A172 (cell line): Measurements from ENCODE around the gene CDK2AP2. TPM values are rescaled to one million over a fixed set of nuclear protein-coding genes. Genes with fewer than 3 reads are reported as not detected.

Experiments
- DNase-seq: peaks from one replicate; pipeline ENCODE4 v3.0.0-alpha.2; 2015; ENCODE audit warnings: low spot score
- total RNA-seq: library from RNA; depleted of rRNA; stranded (reverse); fragments of >200 nt; shearing (Covaris generic); gene quantifications from 2 replicates; pipeline ENCODE4 v1.2.3, GENCODE V29; 2014

CDK2AP2 gene
- total RNA-seq, 1 experiment from 2014 or later, result 48.4 TPM

DNA sequence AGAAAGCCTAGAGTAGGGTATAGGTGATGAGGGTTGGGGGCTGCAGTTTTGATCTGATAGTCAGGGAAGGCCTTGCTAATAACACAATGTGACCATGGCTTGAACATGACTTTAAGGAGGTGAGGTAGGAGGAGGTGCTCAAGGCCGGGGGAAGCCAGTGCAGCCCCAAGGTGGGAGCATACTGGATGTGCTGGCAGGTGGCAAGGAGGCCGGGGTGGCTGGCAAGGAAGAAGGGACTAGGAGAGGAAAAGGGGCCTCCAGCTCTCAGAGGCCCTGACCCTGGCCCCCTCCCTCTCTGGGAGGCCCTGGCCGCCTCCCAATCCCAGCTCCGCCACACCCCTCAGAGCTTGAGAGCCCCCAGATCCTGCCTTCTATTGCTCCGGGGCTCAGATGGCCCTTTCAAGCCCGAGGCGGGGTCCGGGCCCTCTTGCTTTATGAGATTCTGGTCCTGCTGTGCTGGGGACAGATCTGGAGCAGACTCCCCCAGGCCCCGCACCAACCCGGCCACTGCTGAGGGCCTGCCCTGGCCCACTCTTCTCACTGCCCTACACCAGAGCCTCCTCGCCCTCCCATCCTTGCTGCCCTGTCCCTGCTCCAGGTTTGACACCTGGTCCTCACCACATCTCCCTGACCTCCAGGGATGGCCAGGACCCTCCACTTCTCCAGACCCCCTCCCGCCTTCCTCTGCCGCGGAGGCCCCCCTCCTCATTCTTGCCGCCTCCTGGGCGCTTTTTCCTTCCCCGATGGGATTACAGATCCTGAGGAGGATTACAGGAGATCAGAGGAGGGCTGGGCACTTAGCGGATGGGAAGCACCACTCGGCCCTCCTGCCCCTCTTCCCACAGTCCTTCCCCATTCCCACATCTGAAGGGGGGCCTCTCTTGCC is 4.6 kb downstream of the CDK2AP2 start:
- no peak for DNase-seq

DNA sequence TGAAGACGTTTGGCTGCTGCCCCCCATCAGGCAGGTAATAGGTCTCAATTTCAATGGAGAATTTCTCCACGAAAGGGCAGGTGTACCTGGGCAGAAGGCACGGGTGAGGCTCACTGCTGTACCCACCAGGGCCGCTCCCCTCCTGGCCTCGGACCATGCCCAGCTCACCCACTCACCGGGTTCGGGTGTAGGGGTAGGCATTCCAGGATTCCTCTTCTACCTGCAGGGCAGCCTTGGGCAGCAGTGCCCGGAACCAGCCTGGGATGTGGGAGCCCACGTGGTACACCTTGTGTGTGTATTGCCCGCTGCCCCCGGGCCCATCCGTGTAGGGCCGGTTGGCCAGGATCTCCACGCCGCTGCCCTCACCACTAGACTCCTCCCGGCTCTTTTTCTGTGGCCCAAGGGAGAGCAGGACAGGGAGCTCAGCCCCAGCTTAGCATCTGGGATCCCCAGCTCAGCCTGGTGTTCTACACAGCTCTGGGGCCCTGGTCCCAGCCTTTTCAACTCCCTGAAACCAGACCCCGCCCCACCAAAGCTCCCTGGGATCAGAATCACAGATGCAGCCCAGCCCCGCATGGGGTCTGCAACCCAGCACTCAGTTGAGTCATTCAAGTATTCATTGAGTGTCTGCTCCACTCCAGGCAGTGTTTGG is 5.5 kb downstream of the CDK2AP2 start:
- DNase-seq, result no peak

DNA sequence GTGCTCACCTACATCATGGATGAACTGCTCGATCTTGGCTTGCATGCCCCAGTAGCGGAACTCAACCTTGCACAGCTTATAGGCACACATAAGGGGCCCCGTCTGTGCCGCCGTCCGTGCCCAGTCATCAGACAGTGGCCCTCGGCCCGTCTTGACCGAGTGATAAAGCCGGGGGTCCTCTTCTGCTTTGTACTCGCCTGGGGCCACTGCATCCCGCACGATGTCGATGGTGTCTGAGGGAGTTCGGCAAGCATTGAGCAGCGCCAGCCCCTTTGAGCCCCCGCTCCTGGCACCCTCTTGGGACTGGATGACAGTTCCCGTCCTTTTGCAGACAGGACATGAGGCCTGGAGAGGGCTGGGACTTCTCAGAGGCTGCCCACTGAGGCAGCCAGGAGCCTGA is 6.1 kb downstream of the CDK2AP2 start:
- no peak for DNase-seq

DNA sequence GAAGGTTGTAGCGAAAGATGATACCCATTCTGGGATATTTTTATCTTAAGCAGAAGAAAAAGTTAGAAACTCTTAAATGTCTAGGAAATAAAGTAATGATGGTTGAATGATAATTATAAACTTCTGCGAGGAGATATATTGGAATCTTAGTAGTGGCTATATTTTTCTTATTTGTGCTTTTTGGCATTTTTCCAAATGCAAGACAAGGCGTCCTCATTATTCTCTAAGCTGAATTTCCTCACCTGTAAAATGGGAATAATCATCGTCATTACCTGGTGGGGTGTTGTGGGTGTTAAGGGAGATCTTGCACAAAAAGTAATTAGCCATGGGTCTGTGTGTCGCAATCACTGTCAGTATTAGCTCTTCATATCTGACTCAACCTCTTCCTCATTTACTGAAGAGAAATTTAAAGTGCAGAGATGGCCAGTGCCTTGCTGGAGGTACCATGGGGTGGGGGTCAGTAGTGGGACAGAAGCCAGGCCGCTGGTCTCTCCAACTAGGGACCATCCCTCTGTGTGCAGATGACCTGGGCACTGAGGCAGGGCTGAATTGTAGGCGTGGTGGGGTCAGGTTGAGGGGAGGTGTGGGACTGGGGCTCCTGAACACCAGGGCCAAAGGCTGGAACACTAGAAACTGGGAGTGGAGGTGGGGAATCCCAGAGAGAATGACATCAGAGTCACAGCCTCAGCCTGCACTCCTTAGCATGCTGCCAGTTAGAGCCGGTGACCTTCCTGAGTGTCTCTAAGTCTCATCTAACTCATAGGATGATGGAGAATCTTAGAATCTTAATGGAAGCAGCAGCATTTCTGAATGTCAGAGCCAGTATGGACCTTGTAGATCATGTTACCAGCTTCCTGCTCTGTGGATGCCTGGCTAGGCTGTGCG is 6.9 kb downstream of the CDK2AP2 start:
- no peak for DNase-seq

DNA sequence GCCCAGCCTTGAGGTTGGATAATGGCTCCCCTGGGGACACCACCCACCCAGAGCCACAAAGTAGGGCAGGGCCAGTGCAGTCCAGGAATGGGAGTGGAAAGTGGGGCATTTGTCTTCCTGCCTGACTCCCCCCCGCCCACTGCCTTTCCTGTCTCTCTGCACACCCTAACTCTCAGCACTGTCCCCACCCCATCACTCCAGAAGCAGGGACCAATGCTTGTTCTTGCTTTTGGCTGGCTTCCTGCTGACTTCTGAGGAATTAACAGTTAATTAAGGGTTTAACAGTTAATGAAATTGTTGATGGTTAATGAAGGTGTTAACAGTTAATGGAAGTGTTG is 7.5 kb downstream of the CDK2AP2 start:
- no peak for DNase-seq

DNA sequence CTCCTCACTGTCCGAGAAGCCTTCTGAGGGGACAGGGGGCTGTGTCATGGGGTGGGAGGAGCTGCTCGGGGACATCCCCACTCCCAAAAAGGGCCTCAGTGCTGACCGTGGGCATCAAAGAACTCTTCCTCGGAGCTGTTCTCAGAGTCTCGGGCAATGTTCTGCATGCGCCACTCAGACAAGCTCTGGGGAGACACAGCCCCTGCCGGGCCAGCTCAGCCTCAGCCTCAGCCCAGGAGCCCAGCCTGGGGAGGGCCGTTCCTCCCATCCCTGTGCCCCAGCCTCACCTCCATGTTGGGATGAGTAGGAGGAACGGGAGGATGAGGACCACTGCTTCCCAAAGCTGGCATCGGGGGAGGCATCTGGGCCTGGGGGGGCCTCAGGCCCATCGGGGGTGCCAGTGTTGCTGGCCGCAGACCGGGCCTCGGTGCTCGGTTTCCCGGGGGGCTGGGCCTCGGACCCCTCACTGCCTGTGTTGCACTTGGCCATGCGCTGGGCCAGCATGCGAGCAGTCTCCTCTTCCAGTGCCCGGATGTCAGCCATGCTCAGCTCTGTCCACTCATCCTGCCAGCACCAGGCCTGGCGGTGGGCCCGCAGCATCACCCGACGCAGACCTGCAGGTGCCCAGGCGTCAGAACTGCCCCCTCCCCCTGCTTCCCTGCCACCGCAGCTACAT is 8.0 kb downstream of the CDK2AP2 start:
- no peak for DNase-seq

DNA sequence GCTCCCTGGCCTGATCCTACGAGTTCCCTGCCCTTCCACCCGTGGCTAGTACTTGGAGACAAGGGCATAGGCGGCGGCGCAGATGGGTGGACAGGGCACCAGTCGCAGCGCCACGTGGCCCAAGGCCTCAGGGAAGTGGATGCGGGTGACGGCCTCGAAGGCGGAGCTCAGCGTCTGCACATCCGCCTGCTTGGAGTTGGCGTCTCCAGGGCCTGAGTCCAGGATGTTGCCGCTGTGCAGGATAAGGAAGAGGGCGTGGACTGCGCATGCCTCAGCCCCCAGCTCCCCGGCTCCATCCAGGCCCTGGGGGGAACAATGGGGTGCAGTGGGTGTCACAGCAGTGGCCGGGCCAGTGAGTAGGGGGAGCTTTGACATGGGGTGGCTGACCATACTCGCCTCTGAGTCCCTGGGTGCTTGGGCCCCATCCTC is 9.4 kb downstream of the CDK2AP2 start:
- no peak for DNase-seq

DNA sequence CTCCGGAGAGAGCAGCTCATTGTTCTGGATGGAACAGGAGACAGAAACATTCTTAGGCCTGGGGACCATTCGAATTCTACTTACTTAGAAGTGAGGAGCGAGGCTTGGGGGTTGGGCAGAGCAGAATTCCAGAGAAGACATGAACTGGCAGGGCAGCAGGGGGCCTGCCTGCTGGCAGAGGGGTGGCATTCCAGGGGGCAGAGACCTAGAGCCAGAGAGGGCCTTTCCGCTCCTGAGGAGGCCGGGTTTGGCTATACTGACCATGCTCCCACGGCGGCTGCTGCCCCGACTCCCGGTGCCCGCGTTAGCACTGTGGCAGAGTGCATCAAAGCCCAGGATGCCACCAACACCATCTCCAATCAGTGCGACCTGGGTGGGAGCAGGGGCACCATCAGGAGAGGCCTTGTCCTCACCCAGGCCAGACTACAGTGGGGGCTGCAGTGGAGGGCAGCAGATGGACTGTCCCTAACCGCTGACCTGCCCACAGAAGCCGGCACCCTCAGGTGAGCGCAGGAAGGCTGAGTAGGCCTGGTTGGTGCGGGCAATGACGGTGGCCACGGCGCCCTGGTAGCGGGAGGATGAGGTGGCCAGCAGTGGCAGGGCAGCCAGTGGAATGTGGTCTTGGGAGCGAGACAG is 10.2 kb downstream of the CDK2AP2 start:
- DNase-seq, result no peak

DNA sequence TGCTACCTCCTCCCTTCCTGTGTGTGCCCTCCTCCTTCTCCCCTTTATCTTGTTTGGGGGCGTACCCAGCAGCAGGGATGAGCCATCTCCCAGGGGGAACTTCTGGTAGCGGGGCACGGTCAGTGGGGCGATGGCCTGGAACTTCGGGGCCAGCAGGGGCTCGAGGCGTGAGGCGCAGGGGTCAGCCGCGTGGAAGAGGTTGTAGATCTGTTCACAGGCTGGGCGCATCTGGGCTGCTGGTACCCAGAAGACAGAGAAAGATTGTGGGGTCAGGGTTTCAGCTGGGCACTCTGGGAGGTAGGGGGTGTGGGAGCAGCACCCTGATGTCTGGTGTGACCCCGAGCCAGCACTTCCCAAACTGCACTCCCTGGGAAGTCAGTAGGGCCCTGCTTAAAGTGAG is 11.8 kb downstream of the CDK2AP2 start:
- DNase-seq, result no peak

DNA sequence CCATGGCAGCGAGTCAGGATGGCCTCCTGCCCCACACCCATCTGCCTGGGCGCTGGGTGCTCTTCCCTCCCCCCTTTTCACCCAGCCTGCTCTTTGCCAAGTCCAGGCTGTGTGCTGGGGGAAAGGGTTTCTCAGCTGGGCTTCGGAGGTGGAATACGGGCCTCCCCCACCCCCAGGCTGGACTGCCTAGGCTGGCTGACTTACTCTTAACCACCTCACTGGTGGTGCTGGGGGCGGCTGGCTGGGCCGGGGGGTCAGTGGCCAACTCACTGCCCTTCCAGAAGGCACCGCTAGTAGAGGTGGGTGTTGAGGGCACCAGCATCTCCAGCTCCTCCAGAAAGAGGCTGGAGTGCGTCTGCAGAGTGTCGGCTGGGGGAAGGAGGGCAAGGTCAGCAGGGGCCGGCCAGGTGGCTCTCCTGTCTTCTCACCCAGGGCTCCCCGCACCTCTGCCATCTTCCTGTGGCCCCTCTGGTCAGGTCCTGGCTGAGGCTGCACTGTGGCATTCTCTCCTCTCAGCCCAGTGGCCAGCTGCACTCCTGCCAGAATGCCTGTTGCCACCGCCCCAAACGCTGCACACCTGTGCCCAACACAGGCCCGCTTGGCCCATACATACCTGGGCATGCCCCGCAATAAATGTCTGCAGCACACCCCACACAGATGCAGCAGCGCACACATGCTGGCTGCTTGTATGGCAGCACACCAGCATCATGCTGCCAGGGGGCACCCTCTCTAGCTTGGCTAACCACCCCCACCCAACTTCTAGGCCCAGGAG is 12.5 kb downstream of the CDK2AP2 start:
- DNase-seq, result no peak

DNA sequence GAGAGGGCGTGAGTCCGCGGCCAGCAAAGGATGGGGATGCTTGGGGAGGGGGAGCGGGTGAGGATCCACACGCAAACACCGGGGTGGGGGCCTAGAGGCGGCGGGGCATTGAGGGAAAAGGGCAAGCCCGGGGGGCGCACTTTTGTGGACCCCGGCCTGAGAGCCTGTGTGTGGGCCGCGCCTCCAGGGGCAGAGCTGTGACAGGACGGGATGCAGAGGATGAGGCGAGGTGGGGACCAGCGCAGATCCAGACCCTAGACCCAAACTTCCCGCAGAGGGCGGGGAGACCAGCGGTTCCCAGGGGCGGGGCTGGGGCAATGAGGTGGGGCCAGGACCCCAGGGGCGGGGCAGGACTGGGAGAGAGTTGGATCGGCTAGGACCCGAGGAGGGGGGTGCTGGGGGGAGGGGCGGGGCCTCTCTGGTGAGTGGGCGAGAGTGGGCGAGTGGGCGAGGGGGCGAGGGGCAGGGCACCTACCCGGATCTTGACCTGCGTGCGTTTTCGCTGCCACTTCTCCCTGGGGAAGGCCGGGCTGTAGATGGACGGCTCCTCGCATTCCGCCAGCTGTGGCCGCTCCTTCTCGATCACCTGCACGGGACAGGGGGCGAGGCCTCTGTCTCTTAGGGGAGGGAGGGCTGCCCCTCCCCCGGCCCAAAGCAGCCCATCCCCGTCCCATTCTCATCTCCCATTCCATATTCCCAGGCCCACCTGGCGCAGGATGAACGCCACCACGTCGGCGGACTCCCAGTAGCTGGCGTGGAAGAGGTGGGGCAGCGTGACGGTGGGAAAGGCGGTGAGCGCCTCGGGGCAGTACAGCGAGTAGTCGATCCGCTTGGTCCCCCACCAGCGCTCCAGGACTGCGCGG is 13.4 kb downstream of the CDK2AP2 start:
- DNase-seq, result no peak

DNA sequence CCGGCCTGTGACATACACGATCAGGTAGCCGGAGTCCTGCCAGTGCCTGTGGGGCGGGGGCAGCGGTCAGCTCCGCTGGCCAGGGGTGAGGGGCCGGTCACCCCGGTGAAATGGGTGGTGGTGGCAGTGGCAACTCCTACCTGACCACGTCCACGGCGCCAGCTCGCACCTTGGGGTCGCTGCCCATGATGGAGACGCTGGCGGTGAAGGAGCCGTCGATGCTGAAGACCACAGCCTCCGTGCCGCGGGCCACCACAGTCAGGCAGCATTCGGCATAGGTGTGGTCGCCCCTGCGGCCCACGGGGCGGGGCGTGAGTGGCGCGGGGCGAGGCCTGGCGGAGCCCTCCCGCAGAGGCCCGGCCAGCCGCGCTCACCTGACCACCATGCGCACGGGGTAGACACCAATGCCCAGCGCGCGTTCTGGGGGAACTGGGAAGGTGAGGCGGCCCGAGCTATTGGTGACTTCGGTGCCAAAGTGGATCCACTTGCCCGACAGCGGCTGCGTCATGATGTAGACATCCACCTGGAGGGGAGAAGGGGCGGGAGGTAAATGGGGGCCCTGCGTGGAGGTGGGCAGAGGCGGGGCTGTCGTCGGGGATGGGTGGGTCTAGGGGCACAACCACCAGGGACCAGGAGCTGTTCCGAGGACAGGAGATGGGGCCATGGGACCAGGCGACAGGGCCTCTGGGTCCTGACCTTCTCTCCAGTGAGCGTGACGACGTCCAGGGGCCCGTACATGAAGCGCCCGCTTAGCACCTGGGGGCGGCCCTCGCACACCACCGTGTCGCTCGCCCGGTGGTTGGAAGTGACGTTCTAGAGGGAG is 14.2 kb downstream of the CDK2AP2 start:
- no peak for DNase-seq

DNA sequence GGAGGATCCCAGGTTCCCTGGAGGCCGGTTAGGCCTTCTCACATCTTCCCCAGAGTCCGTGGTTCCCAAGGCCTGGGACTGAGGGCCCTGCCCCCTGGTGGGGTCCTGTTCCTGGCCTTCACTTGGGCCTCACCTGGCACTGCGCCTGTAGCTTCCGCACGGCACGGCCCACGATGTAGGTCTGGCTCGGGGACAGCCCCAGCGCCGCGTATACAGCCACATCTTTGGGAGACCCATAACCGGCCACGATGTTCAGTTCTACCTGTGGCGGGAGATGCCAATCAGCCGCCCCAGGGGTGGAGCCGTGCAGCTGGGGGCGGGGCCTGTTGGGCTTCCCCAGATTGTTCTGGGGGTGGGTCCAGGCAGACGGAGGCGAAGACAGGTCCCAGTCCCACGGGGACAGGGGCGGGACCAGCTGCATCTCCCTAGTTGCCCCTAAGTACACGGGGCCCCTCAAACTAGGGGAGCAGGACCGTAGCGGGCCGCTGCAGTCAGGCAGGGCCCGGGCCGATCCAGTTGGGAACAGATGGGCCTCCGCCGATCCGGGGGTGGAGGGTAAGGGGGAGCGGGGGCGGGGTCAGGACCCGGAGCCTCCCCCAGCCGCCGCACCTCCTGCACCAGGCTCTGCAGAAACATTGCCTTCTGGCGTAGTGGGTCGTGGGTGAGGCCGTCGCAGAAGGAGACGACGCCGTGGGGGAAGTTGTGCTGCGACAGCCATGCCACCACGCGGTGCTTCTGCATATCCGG is 15.0 kb downstream of the CDK2AP2 start:
- no peak for DNase-seq

DNA sequence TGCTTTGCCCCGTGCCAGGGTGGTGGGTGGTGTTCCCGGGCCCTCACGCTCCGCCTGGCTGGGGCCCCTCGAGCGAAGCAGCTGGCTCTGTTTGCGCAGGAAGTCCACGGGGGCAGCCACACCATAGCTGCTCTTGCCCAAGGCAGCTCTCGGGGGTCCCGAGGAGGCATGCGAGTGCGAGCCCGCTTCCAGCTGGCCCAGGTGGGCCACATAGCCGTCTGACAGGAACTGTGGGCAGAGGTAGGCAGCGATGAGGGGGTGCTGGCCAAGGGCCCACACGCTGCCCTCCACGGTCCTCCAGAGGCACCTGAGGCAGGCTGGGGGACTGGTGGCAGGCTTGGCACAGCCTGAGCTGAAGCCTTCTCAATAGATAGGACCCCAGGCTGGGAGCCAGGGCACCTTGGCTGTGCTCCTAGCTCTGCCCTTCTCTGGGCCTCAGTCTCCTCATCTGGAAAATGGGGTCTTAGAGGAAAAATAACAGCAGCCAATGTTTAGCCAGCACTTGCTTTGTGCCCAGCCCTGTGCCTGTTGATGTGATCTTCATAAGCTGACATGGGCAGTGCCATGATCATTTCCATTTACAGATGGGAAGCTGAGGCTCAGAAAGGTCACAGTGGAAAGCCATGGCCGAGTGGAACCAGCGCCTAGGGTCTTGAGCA is 15.8 kb downstream of the CDK2AP2 start:
- no peak for DNase-seq

DNA sequence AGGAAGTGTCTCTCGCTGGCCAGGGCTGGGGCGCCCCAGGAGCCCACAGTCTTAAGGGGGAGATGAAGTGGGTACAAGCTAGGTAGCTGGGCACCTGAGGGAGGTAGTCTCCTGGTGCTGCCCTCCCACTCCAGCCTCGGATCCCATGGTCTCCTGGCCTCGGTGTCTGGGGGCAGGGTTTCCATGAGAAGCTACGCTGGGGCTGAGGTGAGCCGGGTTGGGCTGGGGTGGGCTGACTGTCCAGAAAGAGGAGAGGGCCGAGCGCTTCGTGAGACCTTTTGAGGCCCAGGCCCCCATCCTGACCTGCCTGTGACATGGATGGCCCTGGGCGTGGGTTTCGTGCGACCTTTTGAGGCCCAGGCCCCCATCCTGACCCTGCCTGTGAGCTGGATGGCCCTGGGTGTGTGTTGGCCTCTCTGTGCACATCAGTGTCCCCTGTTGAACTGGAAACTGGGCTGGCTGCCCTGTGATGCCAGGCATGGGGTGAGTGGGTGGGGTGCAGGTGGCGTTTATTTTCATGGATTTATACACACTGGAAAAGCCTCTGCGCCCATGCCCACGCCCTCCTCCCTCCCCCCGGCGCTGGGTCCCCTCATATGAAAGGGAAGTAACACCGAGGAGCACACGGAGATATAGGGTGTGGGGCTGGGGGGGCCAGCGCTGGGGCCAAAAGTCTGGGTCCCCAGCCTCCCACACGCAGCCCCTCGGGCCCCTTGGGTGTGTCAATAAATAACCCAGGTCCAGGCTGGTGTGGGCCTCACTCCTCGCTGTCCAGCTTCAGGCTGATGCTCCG is 16.5 kb downstream of the CDK2AP2 start:
- DNase-seq, result no peak

DNA sequence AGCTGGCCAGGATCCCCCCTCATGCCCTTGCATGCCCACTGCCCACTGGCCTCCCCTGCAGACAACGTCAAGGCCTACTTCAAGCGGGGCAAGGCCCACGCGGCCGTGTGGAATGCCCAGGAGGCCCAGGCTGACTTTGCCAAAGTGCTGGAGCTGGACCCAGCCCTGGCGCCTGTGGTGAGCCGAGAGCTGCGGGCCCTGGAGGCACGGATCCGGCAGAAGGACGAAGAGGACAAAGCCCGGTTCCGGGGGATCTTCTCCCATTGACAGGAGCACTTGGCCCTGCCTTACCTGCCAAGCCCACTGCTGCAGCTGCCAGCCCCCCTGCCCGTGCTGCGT is 17.3 kb downstream of the CDK2AP2 start:
- no peak for DNase-seq
